NCI-H524 (cell line): ENCODE measurements around the gene SCEL.
"Not testable (repeated sequence)": the region's sequence is repeated elsewhere in the genome, so short reads cannot be mapped to it uniquely, and the experiment has no call there.

Experiments
- DNase-seq, 2 experiments: peaks; one replicate each; lab custom pipeline; 2025; lab: John Stamatoyannopoulos, UW

The SCEL gene

GRCh38 chr13:77662831-77663230 is 127.3 kb downstream of the SCEL start:
- not testable (repeated sequence) for DNase-seq

- DNase-seq: peak in 1 of 2 experiments; percentile 14
These were observed 139.3 kb downstream of the SCEL start for GRCh38 chr13:77674852-77675251.

- peak in 1 of 2 experiments; percentile 2 for DNase-seq
These were observed 143.3 kb downstream of the SCEL start for GRCh38 chr13:77678691-77679235.

GRCh38 chr13:77687799-77688198 is 152.3 kb downstream of the SCEL start:
- no peak for DNase-seq

- DNase-seq: no peak
These were observed 156.4 kb downstream of the SCEL start for GRCh38 chr13:77691871-77692270.

GRCh38 chr13:77692746-77693448 is 157.4 kb downstream of the SCEL start:
- no peak for DNase-seq

- no peak for DNase-seq
These were observed 158.0 kb downstream of the SCEL start for GRCh38 chr13:77693449-77693940.
